IMR-90 (cell line): ENCODE results near the gene DNAJB2.

Experiments used
- CEBPB ChIP-seq: IDR thresholded peaks from 2 replicates; pipeline ENCODE4 v1.6.1; 2012; ENCODE audit warnings: low read depth, low read length, improper control_type of control experiment
- CTCF ChIP-seq: conservative IDR thresholded peaks from 2 replicates; pipeline ENCODE4 v1.5.1; 2012; ENCODE audit warnings: mild to moderate bottlenecking, low read depth, low read length, improper control_type of control experiment
- POLR2A ChIP-seq: IDR thresholded peaks from 2 replicates; pipeline ENCODE4 v1.6.1; 2012; ENCODE audit warnings: mild to moderate bottlenecking, low read depth, low read length
- USF2 ChIP-seq: fragments of 150-350 bp; IDR thresholded peaks from 2 replicates; pipeline ENCODE4 v1.6.1; 2017; ENCODE audit warnings: mild to moderate bottlenecking, antibody characterized with exemption, low read length, low read depth

DNA sequence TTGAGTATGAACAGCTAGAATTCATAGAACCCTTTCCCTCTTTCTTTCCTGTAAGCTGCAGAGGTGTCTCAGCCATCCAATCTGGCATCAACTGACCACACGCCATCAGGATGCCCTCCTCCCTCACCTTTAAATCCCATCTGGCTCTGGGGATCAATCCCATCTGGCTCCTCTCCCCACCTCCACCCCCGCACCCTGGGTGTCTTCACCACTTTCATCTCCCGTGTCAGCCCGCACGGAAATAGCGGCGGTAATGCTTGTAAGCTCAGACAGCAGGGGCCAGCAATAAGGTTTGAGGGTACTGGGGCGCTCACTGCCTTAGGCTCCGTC lies 26.6 kb upstream of the DNAJB2 start:
- no peak for TF ChIP-seq POLR2A
- no peak for TF ChIP-seq CEBPB
- TF ChIP-seq CTCF = no peak
- no peak for TF ChIP-seq USF2
